ENCODE results near the gene GPR137B. TPM values are rescaled to one million over a fixed set of nuclear protein-coding genes. Genes with fewer than 3 reads are reported as not detected.

The GPR137B gene
- polyA plus RNA-seq, 1 donor from 2014 or later: 8.2 TPM

DNA sequence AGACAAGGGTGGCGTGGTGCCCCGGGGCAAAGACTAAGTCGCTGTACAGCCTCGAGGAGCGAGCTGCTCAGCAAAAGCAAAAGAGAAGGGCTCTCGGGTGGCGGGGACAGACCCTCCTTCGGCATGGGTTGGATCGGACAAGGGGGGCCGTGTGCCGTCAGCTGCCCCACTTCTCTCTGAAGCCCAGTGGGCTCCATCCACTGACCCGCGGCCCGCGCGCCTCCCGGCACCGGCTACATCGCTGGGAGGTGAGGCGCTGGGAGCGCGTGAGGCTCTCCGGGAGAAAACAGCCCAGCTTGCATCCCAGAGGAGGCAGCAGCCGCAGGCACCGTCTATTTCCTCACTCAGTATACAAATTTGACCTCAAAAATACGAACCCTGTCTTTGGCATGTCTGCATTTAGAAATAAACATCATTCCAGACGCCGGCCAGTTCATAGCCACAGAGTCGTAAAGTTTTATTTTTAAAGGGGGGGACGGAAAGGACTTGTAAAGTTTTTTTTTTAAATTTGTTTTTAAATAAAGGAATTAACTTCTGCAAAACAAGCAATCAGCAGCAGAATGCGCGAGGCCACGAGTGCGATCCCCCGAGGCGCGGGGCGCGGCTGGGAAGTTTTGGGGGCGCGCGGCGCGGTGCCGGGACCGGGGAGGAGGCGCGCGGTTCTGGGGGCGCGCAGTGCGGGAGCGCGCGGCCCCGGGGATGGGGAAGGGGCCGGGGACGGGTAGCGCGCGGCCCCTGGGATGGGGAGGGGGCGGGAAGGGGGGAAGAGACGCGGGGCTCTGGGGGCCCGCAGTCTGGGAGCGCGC, 689 bp upstream of the GPR137B start:
- TF ChIP-seq EZH2 (IDR thresholded peaks at IDR 0.05; ENCODE audit: borderline replicate concordance, insufficient read depth, low read length, poor library complexity, severe bottlenecking) (no peak), MXI1 (conservative IDR thresholded peaks at IDR 0.05; ENCODE audit: poor library complexity, severe bottlenecking) (no peak), SMC3 (conservative IDR thresholded peaks at IDR 0.05; ENCODE audit: poor library complexity) (no peak), EP300 (conservative IDR thresholded peaks at IDR 0.05; ENCODE audit: poor library complexity, severe bottlenecking) (no peak)
- TF ChIP-seq, protein P1, sequence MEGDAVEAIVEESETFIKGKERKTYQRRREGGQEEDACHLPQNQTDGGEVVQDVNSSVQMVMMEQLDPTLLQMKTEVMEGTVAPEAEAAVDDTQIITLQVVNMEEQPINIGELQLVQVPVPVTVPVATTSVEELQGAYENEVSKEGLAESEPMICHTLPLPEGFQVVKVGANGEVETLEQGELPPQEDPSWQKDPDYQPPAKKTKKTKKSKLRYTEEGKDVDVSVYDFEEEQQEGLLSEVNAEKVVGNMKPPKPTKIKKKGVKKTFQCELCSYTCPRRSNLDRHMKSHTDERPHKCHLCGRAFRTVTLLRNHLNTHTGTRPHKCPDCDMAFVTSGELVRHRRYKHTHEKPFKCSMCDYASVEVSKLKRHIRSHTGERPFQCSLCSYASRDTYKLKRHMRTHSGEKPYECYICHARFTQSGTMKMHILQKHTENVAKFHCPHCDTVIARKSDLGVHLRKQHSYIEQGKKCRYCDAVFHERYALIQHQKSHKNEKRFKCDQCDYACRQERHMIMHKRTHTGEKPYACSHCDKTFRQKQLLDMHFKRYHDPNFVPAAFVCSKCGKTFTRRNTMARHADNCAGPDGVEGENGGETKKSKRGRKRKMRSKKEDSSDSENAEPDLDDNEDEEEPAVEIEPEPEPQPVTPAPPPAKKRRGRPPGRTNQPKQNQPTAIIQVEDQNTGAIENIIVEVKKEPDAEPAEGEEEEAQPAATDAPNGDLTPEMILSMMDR (IDR thresholded peaks at IDR 0.05; ENCODE audit: poor library complexity, severe bottlenecking): no peak
- TF ChIP-seq, protein P2, sequence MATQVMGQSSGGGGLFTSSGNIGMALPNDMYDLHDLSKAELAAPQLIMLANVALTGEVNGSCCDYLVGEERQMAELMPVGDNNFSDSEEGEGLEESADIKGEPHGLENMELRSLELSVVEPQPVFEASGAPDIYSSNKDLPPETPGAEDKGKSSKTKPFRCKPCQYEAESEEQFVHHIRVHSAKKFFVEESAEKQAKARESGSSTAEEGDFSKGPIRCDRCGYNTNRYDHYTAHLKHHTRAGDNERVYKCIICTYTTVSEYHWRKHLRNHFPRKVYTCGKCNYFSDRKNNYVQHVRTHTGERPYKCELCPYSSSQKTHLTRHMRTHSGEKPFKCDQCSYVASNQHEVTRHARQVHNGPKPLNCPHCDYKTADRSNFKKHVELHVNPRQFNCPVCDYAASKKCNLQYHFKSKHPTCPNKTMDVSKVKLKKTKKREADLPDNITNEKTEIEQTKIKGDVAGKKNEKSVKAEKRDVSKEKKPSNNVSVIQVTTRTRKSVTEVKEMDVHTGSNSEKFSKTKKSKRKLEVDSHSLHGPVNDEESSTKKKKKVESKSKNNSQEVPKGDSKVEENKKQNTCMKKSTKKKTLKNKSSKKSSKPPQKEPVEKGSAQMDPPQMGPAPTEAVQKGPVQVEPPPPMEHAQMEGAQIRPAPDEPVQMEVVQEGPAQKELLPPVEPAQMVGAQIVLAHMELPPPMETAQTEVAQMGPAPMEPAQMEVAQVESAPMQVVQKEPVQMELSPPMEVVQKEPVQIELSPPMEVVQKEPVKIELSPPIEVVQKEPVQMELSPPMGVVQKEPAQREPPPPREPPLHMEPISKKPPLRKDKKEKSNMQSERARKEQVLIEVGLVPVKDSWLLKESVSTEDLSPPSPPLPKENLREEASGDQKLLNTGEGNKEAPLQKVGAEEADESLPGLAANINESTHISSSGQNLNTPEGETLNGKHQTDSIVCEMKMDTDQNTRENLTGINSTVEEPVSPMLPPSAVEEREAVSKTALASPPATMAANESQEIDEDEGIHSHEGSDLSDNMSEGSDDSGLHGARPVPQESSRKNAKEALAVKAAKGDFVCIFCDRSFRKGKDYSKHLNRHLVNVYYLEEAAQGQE (IDR thresholded peaks at IDR 0.05; ENCODE audit: borderline replicate concordance): no peak
- peak overlapping the region; percentile 66 for H3K4me3 ChIP-seq (ENCODE audit: low read length)
- H3K9ac ChIP-seq (ENCODE audit: low read length): peak overlapping the region; percentile 45

DNA sequence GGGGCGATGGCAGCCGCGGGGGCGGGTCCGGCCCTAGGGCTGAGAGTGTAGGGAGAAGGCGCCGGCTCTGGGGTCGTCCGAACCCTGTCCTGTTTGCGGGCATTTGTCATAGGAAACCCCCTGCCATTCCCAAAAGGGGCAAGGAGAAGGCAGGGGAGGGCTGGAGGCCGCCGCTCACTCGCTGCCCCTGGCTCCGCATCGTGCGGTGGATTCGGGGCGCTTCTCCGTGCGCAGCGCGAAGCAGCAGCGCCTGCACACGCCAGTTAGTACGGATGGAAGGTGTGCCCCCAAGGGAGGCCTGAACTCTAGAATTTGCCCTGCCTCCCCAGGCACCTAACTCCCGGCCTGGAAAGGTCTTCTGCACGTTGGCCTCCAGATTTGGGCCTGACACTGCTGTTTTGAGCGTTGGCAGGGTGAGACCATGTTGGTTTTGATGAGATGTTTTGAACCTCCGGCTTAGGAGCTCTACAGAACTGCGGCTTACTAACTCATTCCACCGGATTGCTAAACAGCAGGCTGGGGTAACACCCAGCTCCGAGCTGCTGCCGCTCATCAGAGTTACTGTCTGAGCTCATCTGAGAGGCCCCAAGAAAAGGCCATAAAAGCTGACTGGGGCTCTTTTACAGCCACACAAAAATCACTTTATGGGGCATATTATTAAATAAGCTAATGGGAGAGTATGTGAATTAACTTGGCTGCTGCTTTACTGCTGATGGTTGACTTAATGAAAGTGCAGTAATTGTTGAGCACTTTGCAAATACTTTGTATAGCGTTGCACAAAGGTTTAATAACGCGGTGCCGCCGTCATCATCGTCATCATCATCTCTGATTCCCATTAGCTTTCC, 987 bp downstream of the GPR137B start:
- no peaks in the 10 kb centered on the region for H4K20me1 ChIP-seq (ENCODE audit: insufficient read depth)
- H3K9me3 ChIP-seq (ENCODE audit: low read length): no peaks in the 10 kb centered on the region
- H3K4me2 ChIP-seq (ENCODE audit: low read length): peak overlapping the region; percentile 72
- H3K27me3 ChIP-seq (ENCODE audit: insufficient read depth, low read depth, low read length): peaks cover 35% of the 10 kb centered on the region
- no peaks in the 10 kb centered on the region for H3K36me3 ChIP-seq (ENCODE audit: insufficient read depth, low read length)
- H3K9ac ChIP-seq (ENCODE audit: low read length): peak overlapping the region; percentile 68
- H3K27ac ChIP-seq (ENCODE audit: low read length): no peak overlapping the region
- peak; percentile 28 for TF ChIP-seq MXI1 (conservative IDR thresholded peaks at IDR 0.05; ENCODE audit: poor library complexity, severe bottlenecking)
- TF ChIP-seq, protein P2 (IDR thresholded peaks at IDR 0.05; ENCODE audit: borderline replicate concordance): no peak
- peak overlapping the region; percentile 92 for H3K4me3 ChIP-seq (ENCODE audit: low read length)
- H3F3A ChIP-seq (ENCODE audit: insufficient read depth, low read length, poor library complexity, severe bottlenecking): no peaks in the 10 kb centered on the region
- H2AFZ ChIP-seq (ENCODE audit: low read depth, low read length): peak overlapping the region; percentile 91
- no peaks in the 10 kb centered on the region for H3K9me2 ChIP-seq (ENCODE audit: insufficient read depth, low read length)
- H3K79me2 ChIP-seq (replicated peaks; ENCODE audit: insufficient read depth, low read length): peaks cover 5% of the 10 kb centered on the region

More for the DNA sequence above, 689 bp upstream of the GPR137B start:
- no peak overlapping the region for H3K27ac ChIP-seq (ENCODE audit: low read length)
- peak overlapping the region; percentile 82 for H3K4me2 ChIP-seq (ENCODE audit: low read length)
- H3F3A ChIP-seq (ENCODE audit: insufficient read depth, low read length, poor library complexity, severe bottlenecking): no peaks in the 10 kb centered on the region
- no peaks in the 10 kb centered on the region for H3K9me3 ChIP-seq (ENCODE audit: low read length)
- H3K36me3 ChIP-seq (ENCODE audit: insufficient read depth, low read length): no peaks in the 10 kb centered on the region
- peak overlapping the region; percentile 21 for H2AFZ ChIP-seq (ENCODE audit: low read depth, low read length)
- H3K9me2 ChIP-seq (ENCODE audit: insufficient read depth, low read length): no peaks in the 10 kb centered on the region
- peaks cover 40% of the 10 kb centered on the region for H3K27me3 ChIP-seq (ENCODE audit: insufficient read depth, low read depth, low read length)
- H4K20me1 ChIP-seq (ENCODE audit: insufficient read depth): no peaks in the 10 kb centered on the region
- H3K79me2 ChIP-seq (replicated peaks; ENCODE audit: insufficient read depth, low read length): peaks cover 5% of the 10 kb centered on the region
